Measurements from ENCODE around the gene CLDN9. TPM values are rescaled to one million over a fixed set of nuclear protein-coding genes. Genes with fewer than 3 reads are reported as not detected.

The CLDN9 gene
- total and polyA plus RNA-seq, 4 donors: 0.05 to 0.32 (median 0.25) TPM

DNA sequence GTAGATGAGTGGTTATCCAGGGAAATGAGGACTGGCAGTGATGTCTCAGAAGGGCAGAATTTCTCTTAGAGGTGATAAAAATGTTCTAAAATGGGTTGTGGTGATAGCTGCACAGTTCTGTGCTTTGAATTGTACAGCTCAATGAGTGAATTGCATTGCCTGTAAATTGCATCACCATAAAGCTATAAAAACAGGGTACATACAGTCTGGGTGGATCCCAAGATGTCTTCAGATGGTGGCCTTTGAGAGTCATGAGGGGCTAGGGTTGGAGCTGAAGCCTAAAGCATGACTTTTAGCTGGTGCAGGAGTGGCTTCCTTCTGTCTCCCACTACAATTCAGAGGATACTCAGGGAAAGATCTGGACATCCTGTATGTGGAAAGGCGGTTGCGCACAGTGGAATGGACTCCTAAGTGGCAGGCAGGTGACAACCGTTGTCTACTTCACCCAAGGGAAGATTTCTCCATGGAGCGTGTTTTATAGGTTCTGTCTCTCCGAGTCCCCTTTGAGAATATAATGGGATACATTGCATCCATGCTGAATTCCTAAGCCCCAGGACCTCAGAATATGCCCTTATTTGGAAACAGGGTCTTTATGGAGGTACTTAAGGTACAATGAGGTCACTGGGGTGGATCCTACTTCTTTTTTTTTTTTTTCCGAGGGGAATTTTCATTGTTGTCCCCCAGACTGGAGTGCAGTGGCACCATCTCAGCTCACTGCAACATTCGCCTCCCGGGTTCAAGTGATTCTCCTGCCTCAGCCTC, 51.1 kb downstream of the CLDN9 start:
- no peak overlapping the region for H3K4me3 ChIP-seq (ENCODE audit: low read depth in 1 of 3, low read length in 3 of 3)
- no peak overlapping the region for H3K27ac ChIP-seq (ENCODE audit: low read depth in 1 of 2, low read length in 2 of 2)
- WGBS: 96% methylated on average over 8 of the region's 8 CpGs

More for the DNA sequence above, 51.1 kb downstream of the CLDN9 start:
- Histone ChIP-seq H3K27me3 (ENCODE audit: control insufficient read depth in 4 of 4, insufficient read depth in 4 of 4, low read length in 3 of 4) (no peaks in the 10 kb centered on the region), H3K9me3 (ENCODE audit: control insufficient read depth in 4 of 4, low read length in 3 of 4) (no peaks in the 10 kb centered on the region), H3K4me1 (ENCODE audit: control insufficient read depth in 4 of 4, insufficient read depth in 4 of 4, low read length in 3 of 4) (peaks cover 6 to 22% (median 16%) of the 10 kb centered on the region in 4 donors), H3K36me3 (ENCODE audit: control insufficient read depth in 4 of 4, insufficient read depth in 3 of 4, low read depth in 1 of 4, low read length in 3 of 4) (peaks cover 0 to 5% (median 1%) of the 10 kb centered on the region in 4 donors), H3K9ac (ENCODE audit: low read depth in 1 of 2, low read length in 2 of 2) (no peak overlapping the region)
- no peak for TF ChIP-seq JUND (IDR thresholded peaks at IDR 0.05)
- TF ChIP-seq, protein P1, sequence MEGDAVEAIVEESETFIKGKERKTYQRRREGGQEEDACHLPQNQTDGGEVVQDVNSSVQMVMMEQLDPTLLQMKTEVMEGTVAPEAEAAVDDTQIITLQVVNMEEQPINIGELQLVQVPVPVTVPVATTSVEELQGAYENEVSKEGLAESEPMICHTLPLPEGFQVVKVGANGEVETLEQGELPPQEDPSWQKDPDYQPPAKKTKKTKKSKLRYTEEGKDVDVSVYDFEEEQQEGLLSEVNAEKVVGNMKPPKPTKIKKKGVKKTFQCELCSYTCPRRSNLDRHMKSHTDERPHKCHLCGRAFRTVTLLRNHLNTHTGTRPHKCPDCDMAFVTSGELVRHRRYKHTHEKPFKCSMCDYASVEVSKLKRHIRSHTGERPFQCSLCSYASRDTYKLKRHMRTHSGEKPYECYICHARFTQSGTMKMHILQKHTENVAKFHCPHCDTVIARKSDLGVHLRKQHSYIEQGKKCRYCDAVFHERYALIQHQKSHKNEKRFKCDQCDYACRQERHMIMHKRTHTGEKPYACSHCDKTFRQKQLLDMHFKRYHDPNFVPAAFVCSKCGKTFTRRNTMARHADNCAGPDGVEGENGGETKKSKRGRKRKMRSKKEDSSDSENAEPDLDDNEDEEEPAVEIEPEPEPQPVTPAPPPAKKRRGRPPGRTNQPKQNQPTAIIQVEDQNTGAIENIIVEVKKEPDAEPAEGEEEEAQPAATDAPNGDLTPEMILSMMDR (IDR thresholded peaks at IDR 0.05; ENCODE audit: low read depth, low read length, missing input control): no peak
- no peak for TF ChIP-seq EGR1 (IDR thresholded peaks at IDR 0.05; ENCODE audit: low read depth in 2 of 2)
- DNase-seq (ENCODE audit: low spot score): no peak

Small RNA genes within 50 kb of the gene (small RNA-seq; reads per million reads assigned to genes)
- not detected for gene LINC00514

Other genes with a start within 250 kb of the CLDN9 start
- 100 to 1,000 TPM; 114 to 395 TPM for gene ELOB, start 235.6 kb upstream of the CLDN9 start, total RNA-seq
- 100 to 1,000 TPM; 252 to 374 TPM for gene ELOB, start 235.6 kb upstream of the CLDN9 start, polyA plus RNA-seq
- gene PRSS33, start 225.4 kb upstream of the CLDN9 start, total RNA-seq: not detected
- gene PRSS33, start 225.4 kb upstream of the CLDN9 start, polyA plus RNA-seq: not detected
- not detected for gene PRSS41, start 214.5 kb upstream of the CLDN9 start, total RNA-seq
- gene PRSS41, start 214.5 kb upstream of the CLDN9 start, polyA plus RNA-seq: not detected
- gene PRSS21, start 195.7 kb upstream of the CLDN9 start, total RNA-seq: 1 to 10 TPM in 1 of 2 donors, not detected in 1; 1.0 TPM
- under 1 TPM; 0.18 to 0.26 TPM for gene PRSS21, start 195.7 kb upstream of the CLDN9 start, polyA plus RNA-seq
- under 1 TPM; 0.33 to 0.79 TPM for gene ZG16B, start 182.6 kb upstream of the CLDN9 start, total RNA-seq
- gene ZG16B, start 182.6 kb upstream of the CLDN9 start, polyA plus RNA-seq: under 1 TPM; 0.24 to 0.53 TPM
- gene PRSS22, start 154.8 kb upstream of the CLDN9 start, total RNA-seq: 1 to 10 TPM in 1 of 2 donors, not detected in 1; 1.1 TPM
- gene PRSS22, start 154.8 kb upstream of the CLDN9 start, polyA plus RNA-seq: under 1 TPM; 0.23 to 0.32 TPM
- gene FLYWCH2, start 129.7 kb upstream of the CLDN9 start, total RNA-seq: 10 to 100 TPM in 1 of 2 donors, 1 to 10 TPM in 1; 7.1 to 21.0 TPM
- gene FLYWCH2, start 129.7 kb upstream of the CLDN9 start, polyA plus RNA-seq: 10 to 100 TPM in 1 of 2 donors, 1 to 10 TPM in 1; 4.9 to 10.2 TPM
- gene FLYWCH1, start 101.0 kb upstream of the CLDN9 start, total RNA-seq: 10 to 100 TPM in 1 of 2 donors, 1 to 10 TPM in 1; 6.2 to 12.2 TPM
- gene FLYWCH1, start 101.0 kb upstream of the CLDN9 start, polyA plus RNA-seq: 1 to 10 TPM; 3.9 to 9.5 TPM
- gene KREMEN2, start 48.6 kb upstream of the CLDN9 start, total RNA-seq: not detected
- gene KREMEN2, start 48.6 kb upstream of the CLDN9 start, polyA plus RNA-seq: not detected
- 1 to 10 TPM in 1 of 2 donors, under 1 TPM in 1; 0.92 to 9.9 TPM for gene PAQR4, start 43.6 kb upstream of the CLDN9 start, total RNA-seq
- gene PAQR4, start 43.6 kb upstream of the CLDN9 start, polyA plus RNA-seq: 1 to 10 TPM in 1 of 2 donors, under 1 TPM in 1; 0.63 to 3.0 TPM
- gene PKMYT1, start 32.5 kb upstream of the CLDN9 start, total RNA-seq: 10 to 100 TPM in 1 of 2 donors, under 1 TPM in 1; 0.50 to 15.8 TPM
- gene PKMYT1, start 32.5 kb upstream of the CLDN9 start, polyA plus RNA-seq: 1 to 10 TPM; 1.7 to 3.4 TPM
- gene CLDN6, start 5.3 kb downstream of the CLDN9 start, total RNA-seq: under 1 TPM in 1 of 2 donors, not detected in 1; 0.75 TPM
- gene CLDN6, start 5.3 kb downstream of the CLDN9 start, polyA plus RNA-seq: not detected
- 1 to 10 TPM; 7.9 to 8.8 TPM for gene TNFRSF12A, start 7.4 kb downstream of the CLDN9 start, total RNA-seq
- gene TNFRSF12A, start 7.4 kb downstream of the CLDN9 start, polyA plus RNA-seq: 10 to 100 TPM in 1 of 2 donors, 1 to 10 TPM in 1; 9.4 to 35.5 TPM
- gene HCFC1R1, start 11.0 kb downstream of the CLDN9 start, total RNA-seq: 1 to 10 TPM; 1.4 to 2.2 TPM
- 10 to 100 TPM; 16.3 to 17.6 TPM for gene HCFC1R1, start 11.0 kb downstream of the CLDN9 start, polyA plus RNA-seq
- 10 to 100 TPM; 12.6 to 14.8 TPM for gene THOC6, start 11.1 kb downstream of the CLDN9 start, total RNA-seq
- gene THOC6, start 11.1 kb downstream of the CLDN9 start, polyA plus RNA-seq: 10 to 100 TPM; 10.8 TPM
- under 1 TPM in 1 of 2 donors, not detected in 1; 0.59 TPM for gene BICDL2, start 24.0 kb downstream of the CLDN9 start, total RNA-seq
- gene BICDL2, start 24.0 kb downstream of the CLDN9 start, polyA plus RNA-seq: under 1 TPM; 0.15 to 0.33 TPM
- 1 to 10 TPM in 1 of 2 donors, under 1 TPM in 1; 0.47 to 2.7 TPM for gene MMP25, start 33.6 kb downstream of the CLDN9 start, total RNA-seq
- 1 to 10 TPM in 1 of 2 donors, under 1 TPM in 1; 0.57 to 1.3 TPM for gene MMP25, start 33.6 kb downstream of the CLDN9 start, polyA plus RNA-seq
- 100 to 1,000 TPM in 1 of 2 donors, 1 to 10 TPM in 1; 8.6 to 328 TPM for gene IL32, start 52.7 kb downstream of the CLDN9 start, total RNA-seq
- gene IL32, start 52.7 kb downstream of the CLDN9 start, polyA plus RNA-seq: 100 to 1,000 TPM in 1 of 2 donors, 10 to 100 TPM in 1; 93.4 to 300 TPM
- not detected for gene ZSCAN10, start 86.4 kb downstream of the CLDN9 start, total RNA-seq
- not detected for gene ZSCAN10, start 86.4 kb downstream of the CLDN9 start, polyA plus RNA-seq
- gene ZNF205, start 99.7 kb downstream of the CLDN9 start, total RNA-seq: 1 to 10 TPM; 4.1 to 6.9 TPM
- gene ZNF205, start 99.7 kb downstream of the CLDN9 start, polyA plus RNA-seq: 1 to 10 TPM; 2.0 to 5.9 TPM
- gene ZNF213, start 122.1 kb downstream of the CLDN9 start, total RNA-seq: 1 to 10 TPM; 1.9 to 4.5 TPM
- 1 to 10 TPM in 1 of 2 donors, under 1 TPM in 1; 0.56 to 1.6 TPM for gene ZNF213, start 122.1 kb downstream of the CLDN9 start, polyA plus RNA-seq
- not detected for gene OR1F1, start 175.3 kb downstream of the CLDN9 start, total RNA-seq
- not detected for gene OR1F1, start 175.3 kb downstream of the CLDN9 start, polyA plus RNA-seq
- gene ZNF200, start 222.2 kb downstream of the CLDN9 start, total RNA-seq: 1 to 10 TPM; 4.5 to 5.3 TPM
- 1 to 10 TPM; 1.8 to 2.3 TPM for gene ZNF200, start 222.2 kb downstream of the CLDN9 start, polyA plus RNA-seq
- 1 to 10 TPM; 1.2 to 3.3 TPM for gene MEFV, start 243.7 kb downstream of the CLDN9 start, total RNA-seq
- gene MEFV, start 243.7 kb downstream of the CLDN9 start, polyA plus RNA-seq: under 1 TPM; 0.33 to 0.36 TPM

Data from liver (tissue), 10 donors.